Measurements from ENCODE around the gene CMC1.
A peak's percentile ranks its signal among the peaks of the same experiment; 100 is the strongest.

CMC1 gene

GRCh38 chr3:28317438-28318022 is 76.1 kb downstream of the CMC1 start:
- H3K4me1 ChIP-seq (ENCODE audit: insufficient read depth, low read length), result no peaks in the 10 kb centered on the region
- ATAC-seq (ENCODE audit: insufficient read depth, low read depth), result peak; percentile 96
- H3K9ac ChIP-seq (ENCODE audit: low read depth, low read length), result no peak overlapping the region
- DNase-seq, result peak; percentile 40
- TF ChIP-seq EZH2 (IDR thresholded peaks at IDR 0.05; ENCODE audit: borderline replicate concordance, low read depth, low read length, severe bottlenecking) (no peak), CTCF (IDR thresholded peaks at IDR 0.05; ENCODE audit: borderline replicate concordance, extremely low read depth, low read length, poor library complexity, severe bottlenecking) (peak; percentile 72)
- H3K4me3 ChIP-seq (ENCODE audit: low read depth in 1 of 2, low read length in 2 of 2), result no peak overlapping the region
- peaks cover 41% of the 10 kb centered on the region for H3K36me3 ChIP-seq (ENCODE audit: insufficient read depth, low read length)
- no peak overlapping the region for H3K4me2 ChIP-seq (ENCODE audit: insufficient read depth, low read length)
- H4K20me1 ChIP-seq (ENCODE audit: insufficient read depth, low read length), result no peaks in the 10 kb centered on the region
- no peaks in the 10 kb centered on the region for H3K79me2 ChIP-seq (ENCODE audit: insufficient read depth, low read length)
- H2AFZ ChIP-seq (ENCODE audit: low read depth, low read length), result no peak overlapping the region
- no peaks in the 10 kb centered on the region for H3K27me3 ChIP-seq (ENCODE audit: insufficient read depth, low read length, poor library complexity)
- no peaks in the 10 kb centered on the region for H3K9me3 ChIP-seq (ENCODE audit: insufficient read depth, low read length, severe bottlenecking)
- H3K27ac ChIP-seq (ENCODE audit: low read length), result no peak overlapping the region

GRCh38 chr3:28320981-28321380 is 79.6 kb downstream of the CMC1 start:
- Histone ChIP-seq H3K9ac (ENCODE audit: low read depth, low read length) (no peak overlapping the region), H3K4me2 (ENCODE audit: insufficient read depth, low read length) (no peak overlapping the region), H3K9me3 (ENCODE audit: insufficient read depth, low read length, severe bottlenecking) (no peaks in the 10 kb centered on the region), H3K4me3 (ENCODE audit: low read depth in 1 of 2, low read length in 2 of 2) (no peak overlapping the region), H3K4me1 (ENCODE audit: insufficient read depth, low read length) (peaks cover 11% of the 10 kb centered on the region), H3K27me3 (ENCODE audit: insufficient read depth, low read length, poor library complexity) (no peaks in the 10 kb centered on the region), H3K79me2 (ENCODE audit: insufficient read depth, low read length) (no peaks in the 10 kb centered on the region), H2AFZ (ENCODE audit: low read depth, low read length) (no peak overlapping the region), H3K36me3 (ENCODE audit: insufficient read depth, low read length) (peaks cover 70% of the 10 kb centered on the region), H4K20me1 (ENCODE audit: insufficient read depth, low read length) (no peaks in the 10 kb centered on the region), H3K27ac (ENCODE audit: low read length) (no peak overlapping the region)
- no peak for DNase-seq
- TF ChIP-seq CTCF (IDR thresholded peaks at IDR 0.05; ENCODE audit: borderline replicate concordance, extremely low read depth, low read length, poor library complexity, severe bottlenecking) (no peak), EZH2 (IDR thresholded peaks at IDR 0.05; ENCODE audit: borderline replicate concordance, low read depth, low read length, severe bottlenecking) (no peak)
- ATAC-seq (ENCODE audit: insufficient read depth, low read depth), result no peak

- H3K4me1 ChIP-seq (ENCODE audit: insufficient read depth, low read length), result peaks cover 26% of the 10 kb centered on the region
- no peaks in the 10 kb centered on the region for H3K27me3 ChIP-seq (ENCODE audit: insufficient read depth, low read length, poor library complexity)
- H3K9me3 ChIP-seq (ENCODE audit: insufficient read depth, low read length, severe bottlenecking), result no peaks in the 10 kb centered on the region
- peaks cover 70% of the 10 kb centered on the region for H3K36me3 ChIP-seq (ENCODE audit: insufficient read depth, low read length)
- no peak overlapping the region for H3K9ac ChIP-seq (ENCODE audit: low read depth, low read length)
- no peaks in the 10 kb centered on the region for H3K79me2 ChIP-seq (ENCODE audit: insufficient read depth, low read length)
- TF ChIP-seq CTCF (IDR thresholded peaks at IDR 0.05; ENCODE audit: borderline replicate concordance, extremely low read depth, low read length, poor library complexity, severe bottlenecking) (no peak), EZH2 (IDR thresholded peaks at IDR 0.05; ENCODE audit: borderline replicate concordance, low read depth, low read length, severe bottlenecking) (no peak)
- H3K27ac ChIP-seq (ENCODE audit: low read length), result no peak overlapping the region
- no peak overlapping the region for H3K4me3 ChIP-seq (ENCODE audit: low read depth in 1 of 2, low read length in 2 of 2)
- ATAC-seq (ENCODE audit: insufficient read depth, low read depth) (no peak), DNase-seq (no peak)
- no peak overlapping the region for H2AFZ ChIP-seq (ENCODE audit: low read depth, low read length)
- H4K20me1 ChIP-seq (ENCODE audit: insufficient read depth, low read length), result no peaks in the 10 kb centered on the region
- no peak overlapping the region for H3K4me2 ChIP-seq (ENCODE audit: insufficient read depth, low read length)
Measured at GRCh38 chr3:28322464-28322863, 81.0 kb downstream of the CMC1 start.
